Vagina (tissue), 2 donors: Measurements from ENCODE around the gene ACSM3. TPM values are rescaled to one million over a fixed set of nuclear protein-coding genes. Genes with fewer than 3 reads are reported as not detected.
A peak's percentile ranks its signal among the peaks of the same experiment; 100 is the strongest.

Experiments used
- DNase-seq, 2 donors: peaks; one replicate each; pipeline ENCODE4 v3.0.0-alpha.2; 2017; ENCODE audit errors: extremely low spot score in 2 of 2
- H3K27ac ChIP-seq: fragments of 200-600 bp; sonication (generic); one replicate; pipeline ENCODE4 v1.5.1; 2019
- H3K27me3 ChIP-seq: fragments of 200-600 bp; sonication (generic); one replicate; pipeline ENCODE4 v1.5.1; 2019
- H3K36me3 ChIP-seq, 2 donors: fragments of 200-600 bp; sonication (generic); one replicate each; pipeline ENCODE4 v1.5.1; 2017 to 2019
- H3K4me1 ChIP-seq: fragments of 200-600 bp; sonication (generic); one replicate; pipeline ENCODE4 v1.5.1; 2019
- H3K4me3 ChIP-seq, 2 donors: fragments of 200-600 bp; sonication (generic); 1 replicate in 1 of 2; 2 replicates in 1 of 2; pipeline ENCODE4 v1.5.1; 2016 to 2019
- H3K9me3 ChIP-seq: fragments of 200-600 bp; sonication (generic); one replicate; pipeline ENCODE4 v1.5.1; 2019
- POLR2A ChIP-seq, 2 donors: fragments of 450-650 bp; IDR thresholded peaks; one replicate each; pipeline ENCODE4 v1.6.1; 2017; ENCODE audit warnings: antibody characterized with exemption in 2 of 2, mild to moderate bottlenecking in 2 of 2, moderate library complexity in 2 of 2
- POLR2AphosphoS5 ChIP-seq, 2 donors: sonication (generic); formaldehyde crosslinking; IDR thresholded peaks; one replicate each; pipeline ENCODE4 v1.9.0; 2017; ENCODE audit warnings: antibody characterized with exemption in 2 of 2, mild to moderate bottlenecking in 2 of 2, low read depth in 1 of 2; ENCODE audit not compliant: insufficient read depth in 1 of 2
- intact Hi-C: fragments of 100-400 bp; cut with DNase I; formaldehyde crosslinking; loops from one replicate; pipeline ENCODE4 v1.15.1; 2023
- total RNA-seq: library from RNA; depleted of rRNA; stranded (reverse); fragments of >200 nt; gene quantifications from one replicate; pipeline ENCODE4 v1.2.3, GENCODE V29; 2016
- TF ChIP-seq, protein P1 (sequence below), 3 experiments: fragments of 450-650 bp in 2 of 3; fragments of 200-600 bp in 1 of 3; sonication (generic) in 1 of 3; IDR thresholded peaks; one replicate each; pipeline ENCODE4 v1.5.1; 2017 to 2019; ENCODE audit warnings: antibody characterized with exemption in 3 of 3, mild to moderate bottlenecking in 2 of 3, moderate library complexity in 2 of 3

The ACSM3 gene
- total RNA-seq, 1 donor from 2014 or later: 70.2 TPM

DNA sequence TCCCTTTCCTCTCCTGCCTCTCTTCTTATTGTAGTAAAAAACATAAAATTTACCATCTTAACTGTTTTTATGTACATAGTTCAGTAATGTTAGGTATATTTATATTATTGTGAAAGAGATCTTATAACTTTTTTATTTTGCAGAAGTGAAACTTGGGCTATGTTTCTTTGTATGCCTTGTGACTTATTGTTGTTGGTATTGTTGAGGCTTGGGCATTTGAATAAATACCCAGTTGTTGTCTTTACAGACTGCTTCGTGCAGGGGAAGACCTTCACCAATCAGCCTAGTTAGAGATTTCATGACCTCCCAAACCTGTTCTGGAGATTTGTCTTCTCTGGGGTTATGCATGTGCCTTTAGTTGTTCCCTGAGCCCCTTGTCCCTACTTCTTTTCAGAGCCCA is 74.4 kb downstream of the ACSM3 start:
- Histone ChIP-seq H3K27ac (no peak overlapping the region), H3K36me3 (peaks cover 0 to 9% of the 10 kb centered on the region in 2 donors), H3K27me3 (no peaks in the 10 kb centered on the region), H3K9me3 (no peaks in the 10 kb centered on the region), H3K4me1 (no peaks in the 10 kb centered on the region), H3K4me3 (no peak overlapping the region)
- no peak for DNase-seq
- TF ChIP-seq POLR2A (IDR thresholded peaks at IDR 0.05): no peak
- TF ChIP-seq, protein P1, sequence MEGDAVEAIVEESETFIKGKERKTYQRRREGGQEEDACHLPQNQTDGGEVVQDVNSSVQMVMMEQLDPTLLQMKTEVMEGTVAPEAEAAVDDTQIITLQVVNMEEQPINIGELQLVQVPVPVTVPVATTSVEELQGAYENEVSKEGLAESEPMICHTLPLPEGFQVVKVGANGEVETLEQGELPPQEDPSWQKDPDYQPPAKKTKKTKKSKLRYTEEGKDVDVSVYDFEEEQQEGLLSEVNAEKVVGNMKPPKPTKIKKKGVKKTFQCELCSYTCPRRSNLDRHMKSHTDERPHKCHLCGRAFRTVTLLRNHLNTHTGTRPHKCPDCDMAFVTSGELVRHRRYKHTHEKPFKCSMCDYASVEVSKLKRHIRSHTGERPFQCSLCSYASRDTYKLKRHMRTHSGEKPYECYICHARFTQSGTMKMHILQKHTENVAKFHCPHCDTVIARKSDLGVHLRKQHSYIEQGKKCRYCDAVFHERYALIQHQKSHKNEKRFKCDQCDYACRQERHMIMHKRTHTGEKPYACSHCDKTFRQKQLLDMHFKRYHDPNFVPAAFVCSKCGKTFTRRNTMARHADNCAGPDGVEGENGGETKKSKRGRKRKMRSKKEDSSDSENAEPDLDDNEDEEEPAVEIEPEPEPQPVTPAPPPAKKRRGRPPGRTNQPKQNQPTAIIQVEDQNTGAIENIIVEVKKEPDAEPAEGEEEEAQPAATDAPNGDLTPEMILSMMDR (IDR thresholded peaks at IDR 0.05): no peak
- no peak for TF ChIP-seq POLR2AphosphoS5 (IDR thresholded peaks at IDR 0.05; ENCODE audit: insufficient read depth in 1 of 2, low read depth in 1 of 2)
- intact Hi-C loops: no loop called here

DNA sequence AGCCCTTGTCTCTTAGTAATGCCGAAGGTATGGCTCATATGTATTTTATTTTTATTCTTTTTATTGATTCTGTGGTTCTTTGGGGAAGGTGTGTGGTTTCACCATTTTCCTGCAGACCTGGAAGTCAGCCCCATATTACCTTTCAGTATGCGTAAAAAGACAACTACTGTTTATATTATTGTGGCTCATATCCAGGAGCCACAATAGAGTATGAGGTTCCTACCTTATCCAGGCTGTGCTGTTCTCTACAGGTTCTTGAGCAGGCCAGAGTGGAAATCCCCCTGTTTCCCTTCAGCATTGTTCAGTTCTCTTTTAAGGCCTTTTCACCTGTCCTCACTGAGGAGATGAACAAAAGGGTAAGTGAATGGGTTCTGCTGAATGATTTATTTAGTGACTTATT is 75.7 kb downstream of the ACSM3 start:
- H3K27ac ChIP-seq: no peak overlapping the region
- H3K36me3 ChIP-seq: peaks cover 0 to 9% of the 10 kb centered on the region in 2 donors
- TF ChIP-seq, protein P1 (IDR thresholded peaks at IDR 0.05): no peak
- TF ChIP-seq POLR2A (IDR thresholded peaks at IDR 0.05) (no peak), POLR2AphosphoS5 (IDR thresholded peaks at IDR 0.05; ENCODE audit: insufficient read depth in 1 of 2, low read depth in 1 of 2) (no peak)

DNA sequence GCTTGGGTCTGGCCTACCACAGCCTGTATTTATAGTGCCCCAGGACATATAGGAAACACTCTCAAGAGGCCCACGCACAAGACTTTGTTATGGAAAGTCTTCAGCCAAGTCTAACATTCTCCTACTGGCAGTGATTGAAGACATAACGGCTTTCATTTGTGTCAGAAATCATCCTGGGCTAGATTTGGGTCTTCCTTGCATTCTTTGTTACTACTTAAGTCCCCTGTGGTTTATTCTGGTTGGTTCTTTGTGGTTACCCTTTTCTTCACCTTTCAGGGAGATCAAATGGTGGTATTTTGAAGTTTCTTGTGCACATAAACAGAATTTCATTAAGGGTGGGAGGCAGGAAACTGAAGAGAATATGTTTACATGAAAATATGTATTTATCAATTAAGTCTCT is 80.2 kb downstream of the ACSM3 start:
- no peaks in the 10 kb centered on the region for H3K9me3 ChIP-seq
- no peak for TF ChIP-seq POLR2AphosphoS5 (IDR thresholded peaks at IDR 0.05; ENCODE audit: insufficient read depth in 1 of 2, low read depth in 1 of 2)
- no peak for TF ChIP-seq POLR2A (IDR thresholded peaks at IDR 0.05)
- TF ChIP-seq, protein P1 (IDR thresholded peaks at IDR 0.05): no peak
- intact Hi-C loops: no loop called here
- no peaks in the 10 kb centered on the region for H3K4me1 ChIP-seq
- H3K27me3 ChIP-seq: no peaks in the 10 kb centered on the region
- H3K36me3 ChIP-seq: no peaks in the 10 kb centered on the region
- no peak overlapping the region for H3K4me3 ChIP-seq
- DNase-seq: no peak
- no peak overlapping the region for H3K27ac ChIP-seq

More for the DNA sequence above, 75.7 kb downstream of the ACSM3 start:
- no peak for DNase-seq
- H3K27me3 ChIP-seq: no peaks in the 10 kb centered on the region
- intact Hi-C loops: no loop called here
- no peaks in the 10 kb centered on the region for H3K4me1 ChIP-seq
- H3K9me3 ChIP-seq: no peaks in the 10 kb centered on the region
- no peak overlapping the region for H3K4me3 ChIP-seq

- H3K4me3 ChIP-seq: no peak overlapping the region
- DNase-seq: no peak
- no peaks in the 10 kb centered on the region for H3K27me3 ChIP-seq
- H3K9me3 ChIP-seq: no peaks in the 10 kb centered on the region
- TF ChIP-seq POLR2A (IDR thresholded peaks at IDR 0.05): no peak
- TF ChIP-seq, protein P1 (IDR thresholded peaks at IDR 0.05): no peak
- TF ChIP-seq POLR2AphosphoS5 (IDR thresholded peaks at IDR 0.05; ENCODE audit: insufficient read depth in 1 of 2, low read depth in 1 of 2): no peak
- intact Hi-C loops: no loop called here
- H3K36me3 ChIP-seq: no peaks in the 10 kb centered on the region
- H3K27ac ChIP-seq: no peak overlapping the region
- no peaks in the 10 kb centered on the region for H3K4me1 ChIP-seq
Measured at GRCh38 chr16:20844588-20844987, 80.8 kb downstream of the ACSM3 start.

GRCh38 chr16:20846030-20846429 is 82.2 kb downstream of the ACSM3 start:
- Histone ChIP-seq H3K27ac (peak overlapping the region; percentile 10), H3K4me1 (peaks cover 12% of the 10 kb centered on the region), H3K36me3 (no peaks in the 10 kb centered on the region), H3K9me3 (no peaks in the 10 kb centered on the region), H3K27me3 (no peaks in the 10 kb centered on the region), H3K4me3 (no peak overlapping the region)
- intact Hi-C loops: loop anchor here (5.0 kb wide), 1 partner anchor 236 kb away; no protein-coding TSS in a partner anchor
- DNase-seq: no peak
- TF ChIP-seq, protein P1 (IDR thresholded peaks at IDR 0.05): no peak
- no peak for TF ChIP-seq POLR2A (IDR thresholded peaks at IDR 0.05)
